Measurements from ENCODE around the gene OCRL.

OCRL gene

GRCh38 chrX:129577877-129578276, 37.8 kb downstream of the OCRL start:
- FAIRE-seq: no peak
- no peak for DNase-seq (ENCODE audit: extremely low spot score, insufficient read length, low read depth)

GRCh38 chrX:129581904-129582303, 41.8 kb downstream of the OCRL start:
- FAIRE-seq (no peak), DNase-seq (ENCODE audit: extremely low spot score, insufficient read length, low read depth) (no peak)

GRCh38 chrX:129585167-129585566, 45.1 kb downstream of the OCRL start:
- no peak for FAIRE-seq
- DNase-seq (ENCODE audit: extremely low spot score, insufficient read length, low read depth): no peak

- DNase-seq (ENCODE audit: extremely low spot score, insufficient read length, low read depth) (no peak), FAIRE-seq (no peak)
These were observed 45.6 kb downstream of the OCRL start for GRCh38 chrX:129585691-129586090.

- no peak for FAIRE-seq
- DNase-seq (ENCODE audit: extremely low spot score, insufficient read length, low read depth): no peak
These were observed 46.4 kb downstream of the OCRL start for GRCh38 chrX:129586446-129586845.

GRCh38 chrX:129590596-129590995, 50.5 kb downstream of the OCRL start:
- FAIRE-seq: no peak
- no peak for DNase-seq (ENCODE audit: extremely low spot score, insufficient read length, low read depth)

- FAIRE-seq (no peak), DNase-seq (ENCODE audit: extremely low spot score, insufficient read length, low read depth) (no peak)
These were observed 53.1 kb downstream of the OCRL start for GRCh38 chrX:129593137-129593536.

GRCh38 chrX:129594781-129595180, 54.7 kb downstream of the OCRL start:
- FAIRE-seq: no peak
- no peak for DNase-seq (ENCODE audit: extremely low spot score, insufficient read length, low read depth)

- DNase-seq (ENCODE audit: extremely low spot score, insufficient read length, low read depth) (no peak), FAIRE-seq (no peak)
These were observed 56.0 kb downstream of the OCRL start for GRCh38 chrX:129596077-129596476.

- no peak for FAIRE-seq
- no peak for DNase-seq (ENCODE audit: extremely low spot score, insufficient read length, low read depth)
These were observed 57.8 kb downstream of the OCRL start for GRCh38 chrX:129597905-129598304.

GRCh38 chrX:129599499-129599898, 59.4 kb downstream of the OCRL start:
- no peak for DNase-seq (ENCODE audit: extremely low spot score, insufficient read length, low read depth)
- no peak for FAIRE-seq

- no peak for DNase-seq (ENCODE audit: extremely low spot score, insufficient read length, low read depth)
- no peak for FAIRE-seq
These were observed 59.9 kb downstream of the OCRL start for GRCh38 chrX:129599996-129600395.

GRCh38 chrX:129600981-129601424, 60.9 kb downstream of the OCRL start:
- DNase-seq (ENCODE audit: extremely low spot score, insufficient read length, low read depth): no peak
- FAIRE-seq: peak; percentile 15

GRCh38 chrX:129606918-129607317, 66.9 kb downstream of the OCRL start:
- DNase-seq (ENCODE audit: extremely low spot score, insufficient read length, low read depth) (peak; percentile 5), FAIRE-seq (peak; percentile 88)

- FAIRE-seq (no peak), DNase-seq (ENCODE audit: extremely low spot score, insufficient read length, low read depth) (no peak)
These were observed 68.4 kb downstream of the OCRL start for GRCh38 chrX:129608496-129608895.

GRCh38 chrX:129609395-129609794, 69.3 kb downstream of the OCRL start:
- DNase-seq (ENCODE audit: extremely low spot score, insufficient read length, low read depth) (no peak), FAIRE-seq (no peak)

- no peak for FAIRE-seq
- no peak for DNase-seq (ENCODE audit: extremely low spot score, insufficient read length, low read depth)
These were observed 72.3 kb downstream of the OCRL start for GRCh38 chrX:129612396-129612795.

- no peak for FAIRE-seq
- DNase-seq (ENCODE audit: extremely low spot score, insufficient read length, low read depth): no peak
These were observed 73.5 kb downstream of the OCRL start for GRCh38 chrX:129613596-129613995.

- FAIRE-seq (no peak), DNase-seq (ENCODE audit: extremely low spot score, insufficient read length, low read depth) (no peak)
These were observed 74.6 kb downstream of the OCRL start for GRCh38 chrX:129614481-129615255.

GRCh38 chrX:129617420-129617819, 77.4 kb downstream of the OCRL start:
- no peak for FAIRE-seq

GRCh38 chrX:129618997-129619396, 78.9 kb downstream of the OCRL start:
- FAIRE-seq: no peak

More at GRCh38 chrX:129617420-129617819, 77.4 kb downstream of the OCRL start:
- no peak for DNase-seq (ENCODE audit: extremely low spot score, insufficient read length, low read depth)

GRCh38 chrX:129622757-129623301, 82.8 kb downstream of the OCRL start:
- no peak for FAIRE-seq
- no peak for DNase-seq (ENCODE audit: extremely low spot score, insufficient read length, low read depth)

More at GRCh38 chrX:129618997-129619396, 78.9 kb downstream of the OCRL start:
- no peak for DNase-seq (ENCODE audit: extremely low spot score, insufficient read length, low read depth)
